Keratinocyte (primary cell): Measurements from ENCODE around the gene RGS9. TPM values are rescaled to one million over a fixed set of nuclear protein-coding genes. Genes with fewer than 3 reads are reported as not detected.

ENCODE experiments used
- DNase-seq: peaks from one replicate; pipeline ENCODE4 v3.0.0-alpha.2; 2011; ENCODE audit warnings: low read depth, missing footprints, low spot score
- FAIRE-seq: peaks from 2 replicates; lab custom pipeline; 2011; peaks lifted over from hg19 to GRCh38; lab: Jason Lieb, UNC
- H2AFZ ChIP-seq: 2 replicates; pipeline ENCODE4 v1.6.0; 2012; ENCODE audit warnings: low read length, control low read depth, inconsistent platforms; ENCODE audit not compliant: control insufficient read depth
- H3K27ac ChIP-seq: 2 replicates; pipeline ENCODE4 v1.5.1; 2011; ENCODE audit warnings: low read length; ENCODE audit not compliant: control insufficient read depth, insufficient read depth
- H3K27me3 ChIP-seq: 3 replicates; pipeline ENCODE4 v1.6.0; 2011; ENCODE audit warnings: low read length; ENCODE audit not compliant: control insufficient read depth, insufficient read depth; ENCODE audit errors: extremely low read depth
- H3K36me3 ChIP-seq, 2 experiments: 2 replicates in 1 of 2; 3 replicates in 1 of 2; pipeline ENCODE4 v1.5.1; 2011; ENCODE audit warnings: low read length in 2 of 2, mild to moderate bottlenecking in 1 of 2; ENCODE audit not compliant: control insufficient read depth in 2 of 2, insufficient read depth in 2 of 2; ENCODE audit errors: extremely low read depth in 1 of 2
- H3K4me1 ChIP-seq: 3 replicates; pipeline ENCODE4 v1.5.1; 2011; ENCODE audit warnings: low read length; ENCODE audit not compliant: control insufficient read depth, insufficient read depth; ENCODE audit errors: extremely low read depth
- H3K4me2 ChIP-seq: 3 replicates; pipeline ENCODE4 v1.6.0; 2011; ENCODE audit warnings: low read depth, low read length; ENCODE audit not compliant: control insufficient read depth, insufficient read depth; ENCODE audit errors: extremely low read depth
- H3K4me3 ChIP-seq, 3 experiments: fragments of 200-600 bp in 1 of 3; sonication (generic) in 1 of 3; 2 replicates in 2 of 3; 3 replicates in 1 of 3; pipeline ENCODE4 v1.5.1; 2011 to 2016; ENCODE audit warnings: low read length in 3 of 3, mild to moderate bottlenecking in 3 of 3, control low read depth in 2 of 3, inconsistent platforms in 1 of 3, low read depth in 1 of 3, mixed read lengths in 1 of 3, mixed run types in 1 of 3, moderate library complexity in 1 of 3; ENCODE audit not compliant: control insufficient read depth in 2 of 3, insufficient read depth in 2 of 3; ENCODE audit errors: extremely low read depth in 1 of 3
- H3K79me2 ChIP-seq: 2 replicates; pipeline ENCODE4 v1.6.0; 2012; ENCODE audit warnings: low read length; ENCODE audit not compliant: control insufficient read depth, insufficient read depth
- H3K9ac ChIP-seq: 3 replicates; pipeline ENCODE4 v1.6.0; 2011; ENCODE audit warnings: low read length; ENCODE audit not compliant: control insufficient read depth, insufficient read depth; ENCODE audit errors: extremely low read depth
- H3K9me1 ChIP-seq: 3 replicates; pipeline ENCODE4 v1.6.0; 2011; ENCODE audit warnings: low read length; ENCODE audit not compliant: control insufficient read depth, insufficient read depth; ENCODE audit errors: extremely low read depth
- H3K9me3 ChIP-seq: 2 replicates; pipeline ENCODE4 v1.5.1; 2012; ENCODE audit warnings: low read depth, low read length; ENCODE audit not compliant: control insufficient read depth
- H4K20me1 ChIP-seq: 3 replicates; pipeline ENCODE4 v1.6.0; 2011; ENCODE audit warnings: low read length; ENCODE audit not compliant: control insufficient read depth, insufficient read depth; ENCODE audit errors: extremely low read depth
- CTCF ChIP-seq, 3 experiments: IDR thresholded peaks in 1 of 3; conservative IDR thresholded peaks in 1 of 3; optimal IDR thresholded peaks in 1 of 3; 2 replicates in 2 of 3; 3 replicates in 1 of 3; pipeline versions ENCODE3 to v1.5.1; 2011; ENCODE audit warnings: low read length in 3 of 3, mild to moderate bottlenecking in 3 of 3, moderate library complexity in 2 of 3, control low read depth in 1 of 3, inconsistent platforms in 1 of 3; ENCODE audit not compliant: insufficient read depth in 2 of 3; ENCODE audit errors: extremely low read depth in 1 of 3
- EZH2 ChIP-seq: IDR thresholded peaks from one replicate; pipeline ENCODE4 v1.6.1; 2012; ENCODE audit warnings: inconsistent platforms, mild to moderate bottlenecking, low read length, moderate library complexity
- dilution Hi-C: fragments of 300-500 bp; cut with MboI; formaldehyde crosslinking; loops from one replicate; pipeline ENCODE4 v1.7.0; 2020; ENCODE audit warnings: low sequenced_read_pairs; ENCODE audit not compliant: extremely low pct_ligation_motif_present
- polyA plus RNA-seq, 5 experiments: library from polyadenylated mRNA; depleted of rRNA in 3 of 5; stranded (reverse) in 3 of 5; stranded (forward) in 1 of 5; unstranded in 1 of 5; fragments of >200 nt; gene quantifications; 1 replicate in 1 of 5; 2 replicates in 3 of 5; 3 replicates in 1 of 5; pipeline versions ENCODE4 v1.2.1 to v1.2.3, GENCODE V29; 2011 to 2012; ENCODE audit warnings: missing spikeins in 2 of 5, low read depth in 1 of 5, low replicate concordance in 1 of 5

Gene RGS9
- polyA plus RNA-seq, 1 donor (not counting 4 experiments of a cell fraction or from before 2014, with no cell fraction given): 4.8 TPM

GRCh38 chr17:65219707-65220106 is 82.5 kb downstream of the RGS9 start:
- H3K4me3 ChIP-seq: no peak overlapping the region
- H4K20me1 ChIP-seq: no peaks in the 10 kb centered on the region
- no peaks in the 10 kb centered on the region for H3K36me3 ChIP-seq
- DNase-seq (no peak), FAIRE-seq (no peak)
- no peak overlapping the region for H3K4me2 ChIP-seq
- H3K27ac ChIP-seq: no peak overlapping the region
- TF ChIP-seq EZH2 (no peak), CTCF (optimal IDR thresholded peaks at IDR 0.05 in 1 of 3, IDR thresholded peaks at IDR 0.05 in 1 of 3, conservative IDR thresholded peaks at IDR 0.05 in 1 of 3; ENCODE audit: extremely low read depth in 1 of 3, insufficient read depth in 2 of 3, low read length in 3 of 3) (no peak)
- H3K27me3 ChIP-seq: peaks cover 13% of the 10 kb centered on the region
- H3K9me3 ChIP-seq: no peaks in the 10 kb centered on the region
- dilution Hi-C loops: no loop called here
- no peak overlapping the region for H2AFZ ChIP-seq
- H3K9me1 ChIP-seq: no peaks in the 10 kb centered on the region
- no peaks in the 10 kb centered on the region for H3K4me1 ChIP-seq
- no peak overlapping the region for H3K9ac ChIP-seq
- H3K79me2 ChIP-seq: no peaks in the 10 kb centered on the region

- Histone ChIP-seq H3K9ac (no peak overlapping the region), H3K36me3 (no peaks in the 10 kb centered on the region), H3K27ac (no peak overlapping the region), H3K79me2 (no peaks in the 10 kb centered on the region), H3K4me1 (no peaks in the 10 kb centered on the region), H3K9me3 (no peaks in the 10 kb centered on the region), H4K20me1 (no peaks in the 10 kb centered on the region), H3K27me3 (peaks cover 8% of the 10 kb centered on the region), H3K4me3 (no peak overlapping the region), H3K9me1 (no peaks in the 10 kb centered on the region), H3K4me2 (no peak overlapping the region), H2AFZ (no peak overlapping the region)
- dilution Hi-C loops: no loop called here
- FAIRE-seq (no peak), DNase-seq (no peak)
- TF ChIP-seq CTCF (optimal IDR thresholded peaks at IDR 0.05 in 1 of 3, IDR thresholded peaks at IDR 0.05 in 1 of 3, conservative IDR thresholded peaks at IDR 0.05 in 1 of 3; ENCODE audit: extremely low read depth in 1 of 3, insufficient read depth in 2 of 3, low read length in 3 of 3): no peak
- no peak for TF ChIP-seq EZH2
These were observed 83.6 kb downstream of the RGS9 start for GRCh38 chr17:65220732-65221131.
